Activated naive CD8-positive, alpha-beta T cell (primary cell): ENCODE data around the gene GSK3A.
A peak's percentile ranks its signal among the peaks of the same experiment; 100 is the strongest.

Source experiments
- H3K27ac Mint-ChIP-seq: one replicate; pipeline ENCODE4 v1.8.0; 2021; ENCODE audit warnings: mixed read lengths
- H3K27me3 Mint-ChIP-seq: one replicate; pipeline ENCODE4 v1.8.0; 2021; ENCODE audit warnings: mixed read lengths
- H3K36me3 Mint-ChIP-seq: one replicate; pipeline ENCODE4 v1.8.0; 2021; ENCODE audit warnings: mixed read lengths
- H3K4me1 Mint-ChIP-seq: one replicate; pipeline ENCODE4 v1.8.0; 2021; ENCODE audit warnings: low read depth, mixed read lengths
- H3K4me3 Mint-ChIP-seq: one replicate; pipeline ENCODE4 v1.8.0; 2021; ENCODE audit warnings: mild to moderate bottlenecking, mixed read lengths
- H3K9me3 Mint-ChIP-seq: one replicate; pipeline ENCODE4 v1.8.0; 2021; ENCODE audit warnings: low read depth, mixed read lengths

Gene GSK3A

DNA sequence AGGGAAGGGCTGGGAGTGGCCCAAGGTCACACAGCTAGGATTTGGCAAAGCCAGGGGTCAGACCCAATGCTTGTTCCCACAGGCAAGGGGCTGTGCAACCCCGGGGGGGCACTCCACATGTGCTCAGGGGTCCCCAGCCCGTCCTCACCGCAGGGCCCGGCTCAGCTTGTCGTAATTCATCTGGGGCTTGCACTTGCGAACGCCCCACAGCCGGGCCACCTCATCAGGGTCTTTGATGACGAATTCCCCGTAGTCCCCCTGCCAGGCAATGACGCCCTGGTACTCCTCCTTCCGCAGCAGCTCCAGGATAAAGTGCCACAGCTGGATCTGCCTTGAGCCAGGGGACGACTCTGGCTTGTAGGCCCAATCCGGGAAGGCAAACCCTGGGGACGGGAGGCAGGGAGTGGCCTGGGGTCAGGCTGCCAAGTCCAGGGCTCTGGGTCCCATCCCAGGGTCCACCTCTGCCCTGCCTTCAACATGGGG lies 7.8 kb upstream of the GSK3A start:
- Mint-ChIP-seq H3K27me3 (no peaks in the 10 kb centered on the region), H3K27ac (peak overlapping the region; percentile 54), H3K4me1 (peaks cover 28% of the 10 kb centered on the region), H3K36me3 (no peaks in the 10 kb centered on the region), H3K9me3 (no peaks in the 10 kb centered on the region), H3K4me3 (peak overlapping the region; percentile 40)

- Mint-ChIP-seq H3K27ac (peak overlapping the region; percentile 50), H3K4me3 (peak overlapping the region; percentile 30), H3K36me3 (no peaks in the 10 kb centered on the region), H3K4me1 (peaks cover 32% of the 10 kb centered on the region), H3K27me3 (no peaks in the 10 kb centered on the region), H3K9me3 (no peaks in the 10 kb centered on the region)
Observed at GRCh38 chr19:42249769-42250168, 7.4 kb upstream of the GSK3A start.

GRCh38 chr19:42249149-42249750 lies 6.8 kb upstream of the GSK3A start:
- peak overlapping the region; percentile 16 for H3K27ac Mint-ChIP-seq
- H3K36me3 Mint-ChIP-seq = no peaks in the 10 kb centered on the region
- H3K4me1 Mint-ChIP-seq = peaks cover 34% of the 10 kb centered on the region
- no peaks in the 10 kb centered on the region for H3K9me3 Mint-ChIP-seq
- H3K4me3 Mint-ChIP-seq = no peak overlapping the region
- no peaks in the 10 kb centered on the region for H3K27me3 Mint-ChIP-seq

- H3K27me3 Mint-ChIP-seq = no peaks in the 10 kb centered on the region
- peaks cover 35% of the 10 kb centered on the region for H3K4me1 Mint-ChIP-seq
Observed at GRCh38 chr19:42248270-42249148, 6.1 kb upstream of the GSK3A start.

DNA sequence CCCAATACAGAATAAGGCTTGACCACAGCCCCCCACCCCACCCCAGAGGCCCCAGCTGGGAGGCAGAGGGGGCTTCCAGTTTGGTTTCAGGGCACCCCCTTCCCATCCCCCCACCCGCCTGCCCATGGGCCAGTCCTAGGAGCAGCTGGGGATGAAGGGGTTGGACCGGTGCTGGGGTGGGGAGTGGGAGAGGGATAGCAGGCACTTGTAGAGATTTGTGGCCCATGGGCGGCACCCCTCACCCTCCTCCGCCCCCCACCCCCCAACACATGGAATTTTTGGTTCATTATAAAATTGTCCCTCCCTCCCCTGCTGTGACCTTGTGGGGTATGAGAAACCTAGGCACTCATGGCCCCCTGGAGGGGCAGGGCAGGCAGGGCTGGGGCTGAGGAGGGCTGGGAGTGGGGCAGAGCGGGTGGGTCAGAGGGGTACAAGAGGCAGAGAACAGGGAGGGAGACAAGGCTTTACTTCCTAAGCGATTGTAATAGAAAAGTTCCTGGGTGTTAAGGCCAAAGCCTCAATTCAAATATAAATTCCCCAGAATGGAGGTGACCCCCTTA lies 5.3 kb upstream of the GSK3A start:
- H3K4me1 Mint-ChIP-seq = peaks cover 38% of the 10 kb centered on the region
- no peak overlapping the region for H3K4me3 Mint-ChIP-seq
- no peaks in the 10 kb centered on the region for H3K27me3 Mint-ChIP-seq

More at GRCh38 chr19:42248270-42249148, 6.1 kb upstream of the GSK3A start:
- H3K27ac Mint-ChIP-seq = peak overlapping the region; percentile 16
- H3K4me3 Mint-ChIP-seq = no peak overlapping the region
- no peaks in the 10 kb centered on the region for H3K9me3 Mint-ChIP-seq
- no peaks in the 10 kb centered on the region for H3K36me3 Mint-ChIP-seq

GRCh38 chr19:42246922-42247639 lies 4.7 kb upstream of the GSK3A start:
- Mint-ChIP-seq H3K4me3 (no peak overlapping the region), H3K27ac (peak overlapping the region; percentile 28), H3K36me3 (no peaks in the 10 kb centered on the region), H3K4me1 (peaks cover 36% of the 10 kb centered on the region), H3K27me3 (no peaks in the 10 kb centered on the region), H3K9me3 (no peaks in the 10 kb centered on the region)

More for the DNA sequence above, 5.3 kb upstream of the GSK3A start:
- no peaks in the 10 kb centered on the region for H3K36me3 Mint-ChIP-seq
- H3K27ac Mint-ChIP-seq = no peak overlapping the region
- H3K9me3 Mint-ChIP-seq = no peaks in the 10 kb centered on the region

DNA sequence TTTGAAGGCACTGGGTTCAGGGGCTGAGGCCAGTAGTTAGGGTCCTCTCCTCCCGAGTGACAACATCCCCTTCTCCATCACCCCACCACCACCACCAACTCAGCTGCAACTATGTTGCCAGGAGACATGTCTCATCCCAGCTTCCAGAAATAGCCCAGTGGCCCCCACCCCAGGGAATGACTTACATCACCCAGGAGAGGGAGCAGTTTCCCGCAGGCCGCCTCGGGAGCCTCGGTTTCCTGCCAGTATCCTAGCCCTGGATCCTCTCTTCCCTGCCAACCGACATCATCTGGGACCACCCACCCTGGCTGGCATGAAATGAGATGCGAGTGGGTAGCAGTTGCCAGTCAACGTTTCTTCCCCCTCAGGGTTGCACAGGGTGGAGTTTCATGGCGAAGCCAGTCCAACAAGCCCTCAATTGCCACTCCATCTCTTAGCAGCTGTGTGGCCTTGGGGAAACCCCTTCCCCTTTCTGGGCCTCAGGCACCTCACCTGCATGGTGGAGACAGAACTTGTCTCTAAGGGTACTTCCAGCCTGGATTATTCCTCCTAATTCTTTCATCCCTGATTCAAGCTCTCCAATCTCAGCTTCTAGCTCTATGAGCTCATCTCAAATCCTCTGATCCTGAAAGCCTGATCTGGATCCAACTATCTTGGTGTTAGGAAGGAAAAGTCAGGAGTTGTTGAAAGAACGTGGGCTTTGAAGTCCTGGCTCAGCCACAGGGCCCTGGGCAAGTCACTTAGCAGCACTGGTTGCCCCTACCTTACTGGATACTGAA lies 3.9 kb upstream of the GSK3A start:
- no peak overlapping the region for H3K4me3 Mint-ChIP-seq
- H3K36me3 Mint-ChIP-seq = no peaks in the 10 kb centered on the region
- H3K27me3 Mint-ChIP-seq = no peaks in the 10 kb centered on the region
- peaks cover 34% of the 10 kb centered on the region for H3K4me1 Mint-ChIP-seq
- H3K9me3 Mint-ChIP-seq = no peaks in the 10 kb centered on the region
- H3K27ac Mint-ChIP-seq = peak overlapping the region; percentile 28

GRCh38 chr19:42245231-42245630 lies 2.8 kb upstream of the GSK3A start:
- Mint-ChIP-seq H3K27ac (peak overlapping the region; percentile 97), H3K4me3 (peak overlapping the region; percentile 95), H3K36me3 (no peaks in the 10 kb centered on the region), H3K4me1 (peaks cover 38% of the 10 kb centered on the region), H3K27me3 (no peaks in the 10 kb centered on the region), H3K9me3 (no peaks in the 10 kb centered on the region)

DNA sequence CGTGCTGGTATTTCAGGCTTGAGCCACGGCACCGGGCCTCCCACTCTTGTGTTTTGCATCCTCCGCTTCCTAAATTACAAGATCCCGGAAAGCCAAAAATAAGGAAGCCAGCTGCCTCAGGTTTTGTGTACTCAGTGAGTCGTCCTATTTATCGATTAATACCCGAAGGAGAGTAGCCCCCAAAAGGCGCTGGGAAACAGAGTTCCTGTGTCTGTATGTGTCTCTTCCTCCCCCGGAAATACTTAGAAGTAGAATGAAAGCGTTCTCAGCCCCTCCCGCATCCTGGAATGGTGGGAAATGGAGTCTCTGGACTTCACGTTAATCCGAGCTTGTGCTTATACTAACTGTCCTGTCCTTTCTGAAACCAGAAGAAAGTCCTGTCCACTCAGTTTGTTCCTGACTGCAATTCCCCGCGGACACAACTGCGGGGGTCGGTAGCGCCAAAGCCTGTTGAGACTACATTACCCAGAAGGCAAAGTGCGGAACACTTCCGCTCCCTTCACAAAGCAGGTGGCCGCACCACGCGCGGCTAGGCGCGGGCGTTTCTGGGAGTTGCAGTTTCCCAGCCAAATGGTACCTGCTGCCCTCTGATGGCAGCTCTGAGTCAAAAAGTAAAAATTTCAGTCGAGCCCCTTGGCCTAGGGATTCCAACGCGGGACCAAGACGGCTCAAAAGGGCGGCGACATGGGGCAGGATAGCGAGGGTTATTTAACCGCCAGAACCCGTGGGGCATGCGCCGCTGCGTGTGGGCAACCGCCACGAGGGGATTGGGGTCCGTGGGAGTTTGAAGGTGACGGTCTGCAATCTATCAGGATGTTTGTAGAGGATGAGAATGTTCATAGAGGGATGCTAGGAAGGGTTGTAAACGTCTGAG lies 2.2 kb upstream of the GSK3A start:
- H3K4me3 Mint-ChIP-seq = peak overlapping the region; percentile 95
- H3K36me3 Mint-ChIP-seq = no peaks in the 10 kb centered on the region
- peak overlapping the region; percentile 97 for H3K27ac Mint-ChIP-seq
- peaks cover 40% of the 10 kb centered on the region for H3K4me1 Mint-ChIP-seq
- H3K9me3 Mint-ChIP-seq = no peaks in the 10 kb centered on the region
- no peaks in the 10 kb centered on the region for H3K27me3 Mint-ChIP-seq

- Mint-ChIP-seq H3K36me3 (no peaks in the 10 kb centered on the region), H3K4me3 (peak overlapping the region; percentile 91), H3K27ac (peak overlapping the region; percentile 86), H3K4me1 (peaks cover 47% of the 10 kb centered on the region), H3K27me3 (no peaks in the 10 kb centered on the region), H3K9me3 (no peaks in the 10 kb centered on the region)
Observed at GRCh38 chr19:42242069-42242511, 312 bp downstream of the GSK3A start.

DNA sequence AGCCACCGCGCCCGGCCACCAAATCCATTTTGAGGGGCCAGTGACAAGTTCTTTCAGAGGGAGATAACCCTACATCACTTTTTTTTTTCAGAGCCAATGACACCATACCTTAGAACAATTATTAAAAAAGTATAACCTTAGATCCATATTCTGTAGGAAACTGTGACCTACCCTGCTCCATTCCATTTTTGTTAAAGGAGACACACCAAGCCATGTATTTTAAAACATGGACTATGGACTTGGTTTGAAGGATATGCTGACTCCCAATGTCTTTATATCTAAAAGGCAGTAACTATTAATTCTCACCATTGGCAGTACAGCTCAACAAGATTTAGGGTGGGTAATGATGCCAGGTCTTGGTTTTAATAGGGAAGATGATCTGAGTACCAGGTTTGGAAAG lies 1.1 kb downstream of the GSK3A start:
- Mint-ChIP-seq H3K4me1 (peaks cover 42% of the 10 kb centered on the region), H3K27ac (peak overlapping the region; percentile 86), H3K9me3 (no peaks in the 10 kb centered on the region)

GRCh38 chr19:42239544-42240220 lies 2.7 kb downstream of the GSK3A start:
- Mint-ChIP-seq H3K4me3 (no peak overlapping the region), H3K36me3 (no peaks in the 10 kb centered on the region), H3K27ac (peak overlapping the region; percentile 84), H3K9me3 (no peaks in the 10 kb centered on the region), H3K27me3 (no peaks in the 10 kb centered on the region), H3K4me1 (peaks cover 35% of the 10 kb centered on the region)

More for the DNA sequence above, 1.1 kb downstream of the GSK3A start:
- Mint-ChIP-seq H3K27me3 (no peaks in the 10 kb centered on the region), H3K36me3 (no peaks in the 10 kb centered on the region), H3K4me3 (peak overlapping the region; percentile 91)

DNA sequence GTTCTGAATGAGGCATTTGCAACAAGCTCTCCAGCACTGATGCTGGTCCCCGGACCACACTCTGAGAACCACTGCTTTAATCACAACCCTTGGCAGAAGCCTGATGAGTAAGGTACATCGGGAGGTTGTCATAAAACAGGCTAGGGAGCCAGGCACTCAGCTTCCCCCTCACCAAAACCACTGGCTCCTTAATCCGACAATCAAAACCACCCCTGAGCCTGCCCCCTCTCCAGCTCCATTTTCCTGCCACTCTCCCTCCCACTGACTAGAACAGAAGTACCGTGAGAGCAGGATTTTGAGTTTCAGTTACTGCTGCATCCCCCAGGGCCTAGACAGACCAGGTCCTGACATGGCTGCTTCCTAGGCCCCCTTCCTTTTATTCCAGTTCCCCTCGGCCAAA lies 7.2 kb downstream of the GSK3A start:
- Mint-ChIP-seq H3K4me3 (no peak overlapping the region), H3K4me1 (peaks cover 18% of the 10 kb centered on the region), H3K27me3 (no peaks in the 10 kb centered on the region), H3K9me3 (no peaks in the 10 kb centered on the region), H3K27ac (no peak overlapping the region), H3K36me3 (no peaks in the 10 kb centered on the region)
